Peyer's patch (tissue), 4 donors: ENCODE measurements around the gene ZACN.

ENCODE experiments used
- POLR2A ChIP-seq, 2 donors: fragments of 450-650 bp; IDR thresholded peaks; one replicate each; pipeline ENCODE4 v1.5.1; 2017; ENCODE audit warnings: antibody characterized with exemption in 2 of 2, mild to moderate bottlenecking in 2 of 2, moderate library complexity in 2 of 2
- TF ChIP-seq, protein P1 (sequence below), 6 experiments: fragments of 450-650 bp in 4 of 6; fragments of 200-600 bp in 2 of 6; sonication (generic) in 1 of 6; IDR thresholded peaks; one replicate each; pipeline ENCODE4 v1.5.1; 2017 to 2019; ENCODE audit warnings: antibody characterized with exemption in 6 of 6, mild to moderate bottlenecking in 3 of 6, moderate library complexity in 1 of 6

DNA sequence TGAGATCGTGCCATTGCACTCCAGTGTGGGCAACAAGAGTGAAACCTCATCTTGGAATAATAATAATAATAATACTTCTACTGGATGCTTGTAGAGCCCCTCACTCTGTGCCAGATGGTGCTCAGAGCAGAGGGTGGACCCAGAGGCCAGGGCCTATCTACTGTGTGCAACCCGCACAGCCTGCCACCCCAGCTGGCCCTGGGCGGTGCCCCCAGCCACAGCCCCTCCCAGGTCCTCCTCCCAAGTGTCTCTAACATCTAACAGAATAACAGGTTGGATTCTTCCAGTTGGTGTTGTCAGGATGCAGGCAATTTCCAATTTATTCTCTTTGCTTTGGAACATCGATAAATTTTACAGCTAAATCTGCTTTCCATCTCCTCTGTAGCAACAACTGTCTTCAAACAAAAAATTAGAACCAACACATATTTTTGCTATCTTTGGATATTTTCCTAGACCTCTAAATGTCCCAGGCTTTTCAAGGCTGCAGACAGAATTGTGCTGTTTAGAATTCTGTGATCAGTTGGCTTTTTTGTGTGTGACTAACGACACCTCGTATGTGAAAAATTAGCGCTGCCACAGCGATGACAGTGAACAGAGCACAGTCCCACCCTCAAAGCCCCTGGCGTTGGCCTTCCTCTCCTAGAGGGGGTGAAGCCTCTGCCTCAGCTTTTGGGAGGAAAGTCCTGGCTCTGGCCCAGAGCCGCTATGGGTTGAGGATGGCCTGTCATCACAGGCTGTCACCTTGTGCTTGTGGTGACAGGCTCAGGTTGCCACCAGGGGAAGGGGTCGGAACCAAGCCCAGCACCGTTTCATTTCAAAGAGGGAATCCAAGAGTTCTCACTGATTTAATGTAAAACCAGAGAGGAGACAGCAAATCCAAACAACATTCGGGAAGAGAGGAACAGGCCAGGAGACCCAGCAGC lies 44.3 kb upstream of the ZACN start:
- TF ChIP-seq, protein P1, sequence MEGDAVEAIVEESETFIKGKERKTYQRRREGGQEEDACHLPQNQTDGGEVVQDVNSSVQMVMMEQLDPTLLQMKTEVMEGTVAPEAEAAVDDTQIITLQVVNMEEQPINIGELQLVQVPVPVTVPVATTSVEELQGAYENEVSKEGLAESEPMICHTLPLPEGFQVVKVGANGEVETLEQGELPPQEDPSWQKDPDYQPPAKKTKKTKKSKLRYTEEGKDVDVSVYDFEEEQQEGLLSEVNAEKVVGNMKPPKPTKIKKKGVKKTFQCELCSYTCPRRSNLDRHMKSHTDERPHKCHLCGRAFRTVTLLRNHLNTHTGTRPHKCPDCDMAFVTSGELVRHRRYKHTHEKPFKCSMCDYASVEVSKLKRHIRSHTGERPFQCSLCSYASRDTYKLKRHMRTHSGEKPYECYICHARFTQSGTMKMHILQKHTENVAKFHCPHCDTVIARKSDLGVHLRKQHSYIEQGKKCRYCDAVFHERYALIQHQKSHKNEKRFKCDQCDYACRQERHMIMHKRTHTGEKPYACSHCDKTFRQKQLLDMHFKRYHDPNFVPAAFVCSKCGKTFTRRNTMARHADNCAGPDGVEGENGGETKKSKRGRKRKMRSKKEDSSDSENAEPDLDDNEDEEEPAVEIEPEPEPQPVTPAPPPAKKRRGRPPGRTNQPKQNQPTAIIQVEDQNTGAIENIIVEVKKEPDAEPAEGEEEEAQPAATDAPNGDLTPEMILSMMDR (IDR thresholded peaks at IDR 0.05) = no peak
- TF ChIP-seq POLR2A (IDR thresholded peaks at IDR 0.05) = no peak
